Ammon's horn (tissue), 1 donor: Measurements from ENCODE around the gene ASCC1.
A peak's percentile ranks its signal among the peaks of the same experiment; 100 is the strongest.
"Not testable (repeated sequence)": the region's sequence is repeated elsewhere in the genome, so short reads cannot be mapped to it uniquely, and the experiment has no call there.

Source experiments
- DNase-seq: peaks from one replicate; pipeline ENCODE4 v3.0.0-alpha.2; 2016; ENCODE audit warnings: low spot score

ASCC1 gene

GRCh38 chr10:72171175-72171630 is 44.9 kb downstream of the ASCC1 start:
- no peak for DNase-seq

GRCh38 chr10:72170733-72171132 is 45.3 kb downstream of the ASCC1 start:
- DNase-seq = no peak

- no peak for DNase-seq
Measured at GRCh38 chr10:72170263-72170662, 45.8 kb downstream of the ASCC1 start.

GRCh38 chr10:72167118-72167517 is 49.0 kb downstream of the ASCC1 start:
- no peak for DNase-seq

- no peak for DNase-seq
Measured at GRCh38 chr10:72164617-72165016, 51.5 kb downstream of the ASCC1 start.

GRCh38 chr10:72162978-72163377 is 53.1 kb downstream of the ASCC1 start:
- no peak for DNase-seq

GRCh38 chr10:72158176-72158575 is 57.9 kb downstream of the ASCC1 start:
- peak; percentile 79 for DNase-seq

- DNase-seq = no peak
Measured at GRCh38 chr10:72156223-72156622, 59.9 kb downstream of the ASCC1 start.

- no peak for DNase-seq
Measured at GRCh38 chr10:72152286-72152685, 63.8 kb downstream of the ASCC1 start.

GRCh38 chr10:72150746-72151478 is 65.2 kb downstream of the ASCC1 start:
- not testable (repeated sequence) for DNase-seq

- not testable (repeated sequence) for DNase-seq
Measured at GRCh38 chr10:72147324-72147584, 68.8 kb downstream of the ASCC1 start.

- no peak for DNase-seq
Measured at GRCh38 chr10:72146559-72147323, 69.3 kb downstream of the ASCC1 start.

GRCh38 chr10:72146071-72146470 is 70.0 kb downstream of the ASCC1 start:
- no peak for DNase-seq

GRCh38 chr10:72145657-72146056 is 70.4 kb downstream of the ASCC1 start:
- no peak for DNase-seq

- DNase-seq = no peak
Measured at GRCh38 chr10:72140850-72141249, 75.2 kb downstream of the ASCC1 start.

GRCh38 chr10:72140174-72140573 is 75.9 kb downstream of the ASCC1 start:
- no peak for DNase-seq

- DNase-seq = no peak
Measured at GRCh38 chr10:72137583-72137982, 78.5 kb downstream of the ASCC1 start.

- DNase-seq = not testable (repeated sequence)
Measured at GRCh38 chr10:72136225-72136624, 79.9 kb downstream of the ASCC1 start.

GRCh38 chr10:72134785-72135767 is 81.0 kb downstream of the ASCC1 start:
- no peak for DNase-seq

GRCh38 chr10:72133517-72133916 is 82.6 kb downstream of the ASCC1 start:
- peak; percentile 48 for DNase-seq

- no peak for DNase-seq
Measured at GRCh38 chr10:72132854-72133253, 83.2 kb downstream of the ASCC1 start.

- no peak for DNase-seq
Measured at GRCh38 chr10:72127571-72127970, 88.5 kb downstream of the ASCC1 start.
